Right atrium auricular region (tissue), 2 donors: Measurements from ENCODE around the gene KRTAP10-1. TPM values are rescaled to one million over a fixed set of nuclear protein-coding genes. Genes with fewer than 3 reads are reported as not detected.
"Not testable (repeated sequence)": the region's sequence is repeated elsewhere in the genome, so short reads cannot be mapped to it uniquely, and the experiment has no call there.

Experiments
- DNase-seq: peaks from one replicate; pipeline ENCODE4 v3.0.0-alpha.2; 2019; ENCODE audit warnings: low spot score
- H3K27ac ChIP-seq, 2 donors: fragments of 200-600 bp; sonication (generic); 1 replicate in 1 of 2; 2 replicates in 1 of 2; pipeline ENCODE4 v1.5.1; 2016 to 2019
- H3K27me3 ChIP-seq, 2 donors: fragments of 200-600 bp; sonication (generic); one replicate each; pipeline versions ENCODE4 v1.5.1 to v1.6.0; 2017 to 2019
- H3K36me3 ChIP-seq: fragments of 200-600 bp; sonication (generic); one replicate; pipeline ENCODE4 v1.5.1; 2016
- H3K4me1 ChIP-seq, 2 donors: fragments of 200-600 bp; sonication (generic); one replicate each; pipeline versions ENCODE4 v1.5.1 to v1.6.0; 2017 to 2019
- H3K4me3 ChIP-seq, 2 donors: fragments of 200-600 bp; sonication (generic); 1 replicate in 1 of 2; 2 replicates in 1 of 2; pipeline ENCODE4 v1.5.1; 2017 to 2019; ENCODE audit warnings: mild to moderate bottlenecking in 1 of 2, moderate library complexity in 1 of 2
- H3K9me3 ChIP-seq, 2 donors: fragments of 200-600 bp; sonication (generic); one replicate each; pipeline ENCODE4 v1.5.1; 2019
- total RNA-seq, 2 donors: library from RNA; depleted of rRNA; stranded (reverse); fragments of >200 nt; gene quantifications; one replicate each; pipeline ENCODE4 v1.1.0, GENCODE V29; 2016
- TF ChIP-seq, protein P1 (sequence below), 2 donors: fragments of 200-600 bp; sonication (generic); IDR thresholded peaks; one replicate each; pipeline ENCODE4 v1.5.1; 2019; ENCODE audit warnings: antibody characterized with exemption in 2 of 2

The KRTAP10-1 gene
- total RNA-seq, 2 donors from 2014 or later, result not detected

DNA sequence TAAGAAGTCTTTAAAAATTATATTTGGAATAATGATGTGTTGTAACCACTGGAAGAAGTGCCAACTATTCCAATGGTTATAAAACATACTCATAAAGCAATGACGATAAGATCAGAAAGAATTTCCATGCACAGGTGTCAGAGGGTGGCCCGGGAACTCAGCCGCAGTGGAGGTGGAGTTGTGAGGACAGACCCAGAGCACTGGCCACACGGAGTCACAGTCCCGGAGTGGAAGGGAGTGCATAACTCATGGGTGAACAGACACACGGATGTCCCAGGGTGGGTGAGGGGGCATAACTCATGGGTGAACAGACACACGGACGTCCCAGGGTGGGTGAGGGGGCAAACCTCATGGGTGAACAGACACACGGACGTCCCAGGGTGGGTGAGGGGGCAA is 36.0 kb upstream of the KRTAP10-1 start:
- H3K4me1 ChIP-seq, result no peaks in the 10 kb centered on the region
- H3K27me3 ChIP-seq, result no peaks in the 10 kb centered on the region
- H3K4me3 ChIP-seq, result no peak overlapping the region
- DNase-seq, result peak; percentile 9
- TF ChIP-seq, protein P1, sequence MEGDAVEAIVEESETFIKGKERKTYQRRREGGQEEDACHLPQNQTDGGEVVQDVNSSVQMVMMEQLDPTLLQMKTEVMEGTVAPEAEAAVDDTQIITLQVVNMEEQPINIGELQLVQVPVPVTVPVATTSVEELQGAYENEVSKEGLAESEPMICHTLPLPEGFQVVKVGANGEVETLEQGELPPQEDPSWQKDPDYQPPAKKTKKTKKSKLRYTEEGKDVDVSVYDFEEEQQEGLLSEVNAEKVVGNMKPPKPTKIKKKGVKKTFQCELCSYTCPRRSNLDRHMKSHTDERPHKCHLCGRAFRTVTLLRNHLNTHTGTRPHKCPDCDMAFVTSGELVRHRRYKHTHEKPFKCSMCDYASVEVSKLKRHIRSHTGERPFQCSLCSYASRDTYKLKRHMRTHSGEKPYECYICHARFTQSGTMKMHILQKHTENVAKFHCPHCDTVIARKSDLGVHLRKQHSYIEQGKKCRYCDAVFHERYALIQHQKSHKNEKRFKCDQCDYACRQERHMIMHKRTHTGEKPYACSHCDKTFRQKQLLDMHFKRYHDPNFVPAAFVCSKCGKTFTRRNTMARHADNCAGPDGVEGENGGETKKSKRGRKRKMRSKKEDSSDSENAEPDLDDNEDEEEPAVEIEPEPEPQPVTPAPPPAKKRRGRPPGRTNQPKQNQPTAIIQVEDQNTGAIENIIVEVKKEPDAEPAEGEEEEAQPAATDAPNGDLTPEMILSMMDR (IDR thresholded peaks at IDR 0.05), result no peak
- no peaks in the 10 kb centered on the region for H3K36me3 ChIP-seq
- no peak overlapping the region for H3K27ac ChIP-seq
- peaks cover 0 to 19% of the 10 kb centered on the region in 2 donors for H3K9me3 ChIP-seq

DNA sequence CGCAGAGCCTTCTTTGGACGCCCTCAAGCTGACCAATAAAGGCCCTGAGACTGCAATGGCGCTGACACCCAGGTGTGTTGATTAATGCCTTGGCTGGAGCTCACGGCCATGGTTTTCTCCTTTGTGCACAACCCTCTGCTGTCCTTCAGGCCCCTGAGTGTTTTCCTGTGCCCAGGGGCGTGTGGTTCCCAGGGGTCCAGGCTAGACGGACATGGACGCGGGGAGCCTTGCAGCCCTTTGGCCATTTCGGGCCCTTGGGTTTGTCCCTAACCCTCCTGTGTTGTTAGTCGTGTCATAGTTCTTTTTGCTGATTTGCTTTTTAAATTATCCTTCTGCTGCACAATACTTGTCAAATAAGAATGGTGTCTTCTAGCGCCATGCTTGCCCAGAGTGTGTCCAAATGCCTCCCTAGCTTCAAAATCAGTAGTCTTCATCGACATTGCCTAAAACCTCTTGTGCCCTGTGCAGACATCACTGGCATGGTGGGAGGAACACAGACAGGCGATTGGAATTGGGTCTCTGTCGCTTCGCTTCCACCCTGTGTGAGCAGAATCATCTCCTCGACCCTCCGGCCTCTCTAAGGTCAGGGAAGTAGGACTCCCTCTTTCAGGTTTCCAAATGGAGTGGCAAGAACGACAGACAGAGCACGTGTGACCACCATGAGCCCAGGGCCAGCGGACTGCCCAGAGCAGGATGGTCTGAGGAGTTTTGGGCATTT is 35.5 kb upstream of the KRTAP10-1 start:
- H3K36me3 ChIP-seq, result no peaks in the 10 kb centered on the region
- H3K4me3 ChIP-seq, result no peak overlapping the region
- H3K4me1 ChIP-seq, result no peaks in the 10 kb centered on the region
- H3K27ac ChIP-seq, result no peak overlapping the region
- TF ChIP-seq, protein P1 (IDR thresholded peaks at IDR 0.05), result no peak
- peaks cover 0 to 16% of the 10 kb centered on the region in 2 donors for H3K9me3 ChIP-seq
- peak; percentile 9 for DNase-seq
- no peaks in the 10 kb centered on the region for H3K27me3 ChIP-seq

DNA sequence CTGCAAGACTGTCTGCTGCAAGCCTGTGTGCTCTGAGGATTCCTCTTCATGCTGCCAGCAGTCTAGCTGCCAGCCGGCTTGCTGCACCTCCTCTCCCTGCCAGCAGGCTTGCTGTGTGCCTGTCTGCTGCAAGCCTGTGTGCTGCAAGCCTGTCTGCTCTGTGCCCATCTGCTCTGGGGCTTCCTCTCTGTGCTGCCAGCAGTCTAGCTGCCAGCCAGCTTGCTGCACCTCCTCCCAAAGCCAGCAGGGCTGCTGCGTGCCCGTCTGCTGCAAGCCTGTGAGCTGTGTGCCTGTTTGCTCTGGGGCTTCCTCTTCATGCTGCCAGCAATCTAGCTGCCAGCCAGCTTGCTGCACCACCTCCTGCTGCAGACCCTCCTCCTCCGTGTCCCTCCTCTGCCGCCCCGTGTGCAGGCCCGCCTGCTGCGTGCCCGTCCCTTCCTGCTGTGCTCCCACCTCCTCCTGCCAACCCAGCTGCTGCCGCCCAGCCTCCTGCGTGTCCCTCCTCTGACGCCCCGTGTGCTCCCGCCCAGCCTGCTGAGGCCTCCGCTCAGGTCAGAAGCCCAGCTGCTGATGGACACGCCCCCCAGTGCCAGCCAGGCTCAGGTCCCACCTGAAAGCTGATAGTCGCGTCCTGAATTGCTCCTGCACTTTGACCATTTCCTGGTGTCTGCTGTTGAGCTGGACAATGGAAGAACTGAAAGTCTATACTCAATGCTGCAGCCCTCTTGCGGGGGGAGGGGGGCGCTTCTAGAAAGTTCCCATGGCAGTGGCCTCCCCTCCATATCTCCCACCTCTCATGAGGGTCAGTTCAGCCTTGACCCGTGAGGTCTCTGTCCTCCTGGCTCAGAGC is 34.7 kb upstream of the KRTAP10-1 start:
- DNase-seq, result peak; percentile 28
- H3K36me3 ChIP-seq, result no peaks in the 10 kb centered on the region
- TF ChIP-seq, protein P1 (IDR thresholded peaks at IDR 0.05), result no peak

DNA sequence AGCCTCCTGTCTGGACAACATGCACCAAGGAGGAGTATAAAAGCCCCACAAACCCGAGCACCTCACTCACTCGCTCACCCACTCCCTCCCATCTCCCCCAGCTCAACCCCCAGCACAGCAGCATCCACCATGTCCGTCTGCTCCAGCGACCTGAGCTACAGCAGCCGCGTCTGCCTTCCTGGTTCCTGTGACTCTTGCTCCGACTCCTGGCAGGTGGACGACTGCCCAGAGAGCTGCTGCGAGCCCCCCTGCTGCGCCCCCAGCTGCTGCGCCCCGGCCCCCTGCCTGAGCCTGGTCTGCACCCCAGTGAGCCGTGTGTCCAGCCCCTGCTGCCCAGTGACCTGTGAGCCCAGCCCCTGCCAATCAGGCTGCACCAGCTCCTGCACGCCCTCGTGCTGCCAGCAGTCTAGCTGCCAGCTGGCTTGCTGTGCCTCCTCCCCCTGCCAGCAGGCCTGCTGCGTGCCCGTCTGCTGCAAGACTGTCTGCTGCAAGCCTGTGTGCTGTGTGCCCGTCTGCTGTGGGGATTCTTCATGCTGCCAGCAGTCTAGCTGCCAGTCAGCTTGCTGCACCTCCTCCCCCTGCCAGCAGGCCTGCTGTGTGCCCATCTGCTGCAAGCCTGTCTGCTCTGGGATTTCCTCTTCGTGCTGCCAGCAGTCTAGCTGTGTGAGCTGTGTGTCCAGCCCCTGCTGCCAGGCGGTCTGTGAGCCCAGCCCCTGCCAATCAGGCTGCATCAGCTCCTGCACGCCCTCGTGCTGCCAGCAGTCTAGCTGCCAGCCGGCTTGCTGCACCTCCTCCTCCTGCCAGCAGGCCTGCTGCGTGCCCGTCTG is 33.8 kb upstream of the KRTAP10-1 start, which contains the start of gene KRTAP10-4:
TSS of gene KRTAP10-4 (plus strand) at position 100 of the 827 bp plus-strand sequence. CDS start at position 130, 30 bp downstream.
- not testable (repeated sequence) for H3K27me3 ChIP-seq, H3K4me3 ChIP-seq
- peak; percentile 21 for DNase-seq

More for the DNA sequence above, 34.7 kb upstream of the KRTAP10-1 start:
- Histone ChIP-seq H3K4me3 (no peak overlapping the region), H3K4me1 (no peaks in the 10 kb centered on the region), H3K27me3 (no peaks in the 10 kb centered on the region), H3K27ac (no peak overlapping the region), H3K9me3 (peaks cover 0 to 16% of the 10 kb centered on the region in 2 donors)

DNA sequence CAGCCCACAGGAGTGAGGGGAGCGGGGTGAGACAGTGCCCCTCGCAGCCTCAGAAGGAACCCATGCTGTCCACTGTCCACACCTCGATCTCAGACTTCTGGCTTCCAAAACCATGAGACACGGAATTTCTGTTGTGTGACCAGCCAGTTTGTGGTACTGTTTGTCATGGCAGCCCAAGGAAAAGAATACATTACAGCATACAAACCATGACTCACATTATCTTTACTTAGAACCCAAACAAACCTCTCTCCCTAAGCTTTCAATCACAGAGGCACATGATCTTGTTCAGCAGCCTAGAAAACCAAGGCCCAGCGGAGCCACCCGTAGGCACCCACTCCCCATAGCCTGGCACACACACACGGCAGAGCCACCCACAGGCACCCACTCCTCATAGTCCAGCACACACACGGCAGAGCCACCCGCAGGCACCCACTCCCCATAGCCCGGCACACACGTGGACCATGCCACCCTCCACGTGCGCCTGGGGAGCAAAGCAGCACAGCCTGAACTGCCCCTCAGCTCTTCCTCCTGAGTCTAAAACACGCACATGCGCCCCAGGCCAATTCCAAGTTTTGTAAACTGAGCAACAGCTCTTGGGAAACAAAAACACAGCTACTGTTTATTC is 33.1 kb upstream of the KRTAP10-1 start:
- peak; percentile 11 for DNase-seq
- no peaks in the 10 kb centered on the region for H3K36me3 ChIP-seq
- TF ChIP-seq, protein P1 (IDR thresholded peaks at IDR 0.05), result no peak
- no peak overlapping the region for H3K4me3 ChIP-seq
- peaks cover 0 to 16% of the 10 kb centered on the region in 2 donors for H3K9me3 ChIP-seq
- no peak overlapping the region for H3K27ac ChIP-seq
- no peaks in the 10 kb centered on the region for H3K27me3 ChIP-seq
- H3K4me1 ChIP-seq, result no peaks in the 10 kb centered on the region

More for the DNA sequence above, 33.8 kb upstream of the KRTAP10-1 start, which contains the start of gene KRTAP10-4:
- not testable (repeated sequence) for H3K36me3 ChIP-seq, H3K4me1 ChIP-seq, H3K27ac ChIP-seq
- H3K9me3 ChIP-seq, result peaks cover 0 to 16% of the 10 kb centered on the region in 2 donors
